Adrenal gland (tissue), 12 donors: ENCODE measurements around the gene BTBD9. TPM values are rescaled to one million over a fixed set of nuclear protein-coding genes. Genes with fewer than 3 reads are reported as not detected.

Experiments used
- DNase-seq, 7 donors: peaks; one replicate each; pipeline ENCODE4 v3.0.0-alpha.2; 2019 to 2020
- H3K27ac ChIP-seq, 5 donors: fragments of 200-600 bp; sonication (generic) in 4 of 5; 1 replicate in 3 of 5; 2 replicates in 2 of 5; pipeline versions ENCODE4 v1.5.1 to v1.8.0; 2016 to 2020; ENCODE audit warnings: mild to moderate bottlenecking in 1 of 5
- H3K27me3 ChIP-seq: fragments of 200-600 bp; 2 replicates; pipeline ENCODE4 v1.8.0; 2021
- H3K36me3 ChIP-seq, 2 donors: fragments of 200-600 bp; replicated peaks in 1 of 2; 1 replicate in 1 of 2; 2 replicates in 1 of 2; pipeline versions ENCODE4 v1.5.1 to v1.8.0; 2018 to 2022
- H3K4me1 ChIP-seq, 2 donors: fragments of 200-600 bp; replicated peaks in 1 of 2; 1 replicate in 1 of 2; 2 replicates in 1 of 2; pipeline versions ENCODE4 v1.5.1 to v1.8.0; 2018 to 2021
- H3K4me3 ChIP-seq, 4 donors: fragments of 200-600 bp; sonication (generic) in 3 of 4; one replicate each; pipeline ENCODE4 v1.5.1; 2016 to 2018
- H3K9me3 ChIP-seq, 3 donors: fragments of 200-600 bp; sonication (generic) in 1 of 3; replicated peaks in 1 of 3; 1 replicate in 2 of 3; 2 replicates in 1 of 3; pipeline versions ENCODE4 v1.5.1 to v1.8.0; 2016 to 2021
- POLR2A ChIP-seq, 2 donors: fragments of 450-650 bp; IDR thresholded peaks; one replicate each; pipeline ENCODE4 v1.6.1; 2017; ENCODE audit warnings: antibody characterized with exemption in 2 of 2, mild to moderate bottlenecking in 2 of 2, moderate library complexity in 1 of 2
- WGBS, 4 donors: extraction: QIAGEN DNeasy Blood & Tissue Kit in 2 of 4; methylation state at CpG; one replicate each; pipeline versions ENCODE4 v1.1.5 to v1.1.7; 2013 to 2017; 5-methylcytosine and 5-hydroxymethylcytosine counted together
- intact Hi-C, 2 donors: fragments of 100-400 bp; cut with DNase I; formaldehyde crosslinking; loops; one replicate each; pipeline versions ENCODE4 v1.14.1 to v1.15.0; 2022 to 2023
- polyA plus RNA-seq, 3 donors: library from polyadenylated mRNA; stranded (reverse); fragments of 200-250 nt in 2 of 3; fragments of 350-450 nt in 1 of 3; fragmentation: Illumina TruSeq in 1 of 3; extraction: RNeasy Lipid Tissue Mini Kit (QIAGEN cat#74804) in 1 of 3; gene quantifications; one replicate each; pipeline ENCODE4 v1.2.3, GENCODE V29; 2013 to 2014
- total RNA-seq, 9 donors: library from RNA; depleted of rRNA in 4 of 9; stranded (reverse); fragments of >200 nt in 4 of 9; fragments of 120-200 nt in 1 of 9; fragmentation: NEBNext Ultra II Directional in 1 of 9; extraction: Animal tissue kit (Norgen Biotek cat#: 25700) in 1 of 9; gene quantifications; one replicate each; pipeline versions ENCODE4 v1.1.0 to v1.2.4, GENCODE V29; 2013 to 2023
- TF ChIP-seq, protein P1 (sequence below), 6 experiments: fragments of 450-650 bp in 4 of 6; fragments of 200-600 bp in 2 of 6; sonication (generic) in 1 of 6; IDR thresholded peaks; 1 replicate in 5 of 6; 2 replicates in 1 of 6; pipeline versions ENCODE4 v1.5.1 to v1.8.0; 2016 to 2021; ENCODE audit warnings: antibody characterized with exemption in 6 of 6, mild to moderate bottlenecking in 2 of 6, moderate library complexity in 1 of 6
- donor health status: healthy with polysubstance abuse.
- donor health status: Bipolar disorder and iron deficiency.
- donor health status: DM: yes; HTN: yes; CAD: no.
- donor health status: DM: no; HTN: no; CAD: no.
- donor health status: DM: no; HTN: no; CAD: no.
- donor health status: DM: yes; HTN: yes; CAD: no.

The BTBD9 gene
- total and polyA plus RNA-seq, 12 donors = 2.4 to 29.6 (median 18.1) TPM

DNA sequence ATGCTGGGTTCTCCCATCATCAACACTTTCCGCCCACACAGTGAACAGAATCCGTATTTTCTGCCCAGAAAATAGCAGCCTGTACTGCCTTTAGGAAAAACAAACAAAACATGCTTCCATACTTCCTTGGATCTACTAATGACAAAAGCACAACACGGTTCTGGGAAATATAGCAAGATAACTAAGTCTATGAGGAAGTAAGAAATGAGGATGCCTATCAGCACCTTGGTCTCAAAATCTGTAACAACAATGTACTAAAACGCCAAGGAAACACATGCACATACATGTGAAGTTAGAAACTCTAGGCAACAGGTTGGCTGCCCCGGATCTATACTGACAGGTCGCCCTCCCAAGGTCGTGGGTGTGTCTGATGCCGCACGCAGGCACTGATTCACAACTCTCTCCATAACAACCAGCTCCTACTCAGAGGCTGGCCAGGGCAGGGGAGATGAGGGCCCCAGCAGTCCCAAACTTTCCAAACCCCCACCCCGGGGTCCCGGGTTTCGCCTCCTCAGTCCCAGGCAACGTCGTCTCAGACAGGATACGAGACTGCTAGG lies 710 bp downstream of the BTBD9 start:
- TF ChIP-seq, protein P1, sequence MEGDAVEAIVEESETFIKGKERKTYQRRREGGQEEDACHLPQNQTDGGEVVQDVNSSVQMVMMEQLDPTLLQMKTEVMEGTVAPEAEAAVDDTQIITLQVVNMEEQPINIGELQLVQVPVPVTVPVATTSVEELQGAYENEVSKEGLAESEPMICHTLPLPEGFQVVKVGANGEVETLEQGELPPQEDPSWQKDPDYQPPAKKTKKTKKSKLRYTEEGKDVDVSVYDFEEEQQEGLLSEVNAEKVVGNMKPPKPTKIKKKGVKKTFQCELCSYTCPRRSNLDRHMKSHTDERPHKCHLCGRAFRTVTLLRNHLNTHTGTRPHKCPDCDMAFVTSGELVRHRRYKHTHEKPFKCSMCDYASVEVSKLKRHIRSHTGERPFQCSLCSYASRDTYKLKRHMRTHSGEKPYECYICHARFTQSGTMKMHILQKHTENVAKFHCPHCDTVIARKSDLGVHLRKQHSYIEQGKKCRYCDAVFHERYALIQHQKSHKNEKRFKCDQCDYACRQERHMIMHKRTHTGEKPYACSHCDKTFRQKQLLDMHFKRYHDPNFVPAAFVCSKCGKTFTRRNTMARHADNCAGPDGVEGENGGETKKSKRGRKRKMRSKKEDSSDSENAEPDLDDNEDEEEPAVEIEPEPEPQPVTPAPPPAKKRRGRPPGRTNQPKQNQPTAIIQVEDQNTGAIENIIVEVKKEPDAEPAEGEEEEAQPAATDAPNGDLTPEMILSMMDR (IDR thresholded peaks at IDR 0.05) = no peak
- no peak for TF ChIP-seq POLR2A (IDR thresholded peaks at IDR 0.05)
- H3K27me3 ChIP-seq = no peaks in the 10 kb centered on the region
- no peaks in the 10 kb centered on the region for H3K36me3 ChIP-seq
- DNase-seq = peak; percentile 75 to 91 (median 86)
- H3K9me3 ChIP-seq = no peaks in the 10 kb centered on the region
- peaks cover 7 to 30% of the 10 kb centered on the region in 2 donors for H3K4me1 ChIP-seq
- H3K27ac ChIP-seq = peak overlapping the region; percentile 73 to 96 (median 92)
- intact Hi-C loops = no loop called here
- peak overlapping the region; percentile 68 to 79 (median 70) for H3K4me3 ChIP-seq
- 3 to 7% (median 5%) methylated on average over 7 to 15 of the region's 15 CpGs for WGBS, 4 donors

DNA sequence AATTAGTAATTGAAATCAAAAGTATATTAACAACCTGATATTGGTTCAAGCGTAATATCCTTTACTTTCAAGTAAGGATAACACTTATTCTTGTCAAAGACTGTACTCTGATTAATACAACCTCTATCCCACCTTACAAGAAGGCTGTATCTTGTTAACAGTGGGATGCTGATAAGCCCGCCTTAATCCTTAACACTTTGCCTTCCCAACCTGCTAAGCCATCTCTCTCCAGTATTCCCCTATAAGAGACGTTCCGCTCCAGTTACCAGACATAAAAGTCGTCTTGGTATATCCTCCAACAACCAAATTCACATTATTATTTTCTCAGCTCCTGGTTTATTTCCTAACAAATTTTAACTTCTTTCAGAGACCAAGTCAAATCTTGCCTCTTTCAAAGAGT lies 2.0 kb downstream of the BTBD9 start:
- no peak overlapping the region for H3K27ac ChIP-seq
- DNase-seq = no peak
- WGBS, 4 donors = 92 to 96% (median 95%) methylated on average over 5 of the region's 5 CpGs
- no peak overlapping the region for H3K4me3 ChIP-seq
- no peaks in the 10 kb centered on the region for H3K27me3 ChIP-seq
- TF ChIP-seq, protein P1 (IDR thresholded peaks at IDR 0.05) = no peak
- TF ChIP-seq POLR2A (IDR thresholded peaks at IDR 0.05) = no peak
- no peaks in the 10 kb centered on the region for H3K36me3 ChIP-seq
- H3K4me1 ChIP-seq = peaks cover 7 to 32% of the 10 kb centered on the region in 2 donors
- intact Hi-C loops = no loop called here
- no peaks in the 10 kb centered on the region for H3K9me3 ChIP-seq

DNA sequence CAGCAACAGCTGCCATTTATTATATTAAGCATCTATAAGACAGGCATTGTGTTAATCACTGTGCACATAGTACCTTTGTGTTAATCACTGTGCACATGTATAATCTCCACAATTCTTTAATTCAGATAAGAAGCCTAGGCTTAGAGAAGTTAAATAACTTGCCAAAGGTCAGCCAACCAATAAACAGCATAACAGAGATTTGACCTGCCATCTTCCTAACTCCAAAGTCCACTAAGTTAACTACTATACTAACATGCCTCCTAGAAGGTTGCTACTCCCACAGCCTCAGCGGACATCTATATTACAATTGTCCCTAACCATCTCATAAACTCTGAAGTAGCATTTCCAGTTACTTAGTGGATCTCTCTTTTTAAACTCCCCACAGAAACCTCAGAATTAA lies 3.7 kb downstream of the BTBD9 start:
- Histone ChIP-seq H3K27me3 (no peaks in the 10 kb centered on the region), H3K4me3 (no peak overlapping the region), H3K36me3 (no peaks in the 10 kb centered on the region), H3K4me1 (peaks cover 7 to 28% of the 10 kb centered on the region in 2 donors), H3K9me3 (no peaks in the 10 kb centered on the region), H3K27ac (no peak overlapping the region)
- no peak for DNase-seq
- intact Hi-C loops = no loop called here
- WGBS, 4 donors = 38 to 98% (median 95%) methylated on average over 1 of the region's 1 CpG
- TF ChIP-seq, protein P1 (IDR thresholded peaks at IDR 0.05) = no peak
- TF ChIP-seq POLR2A (IDR thresholded peaks at IDR 0.05) = no peak

DNA sequence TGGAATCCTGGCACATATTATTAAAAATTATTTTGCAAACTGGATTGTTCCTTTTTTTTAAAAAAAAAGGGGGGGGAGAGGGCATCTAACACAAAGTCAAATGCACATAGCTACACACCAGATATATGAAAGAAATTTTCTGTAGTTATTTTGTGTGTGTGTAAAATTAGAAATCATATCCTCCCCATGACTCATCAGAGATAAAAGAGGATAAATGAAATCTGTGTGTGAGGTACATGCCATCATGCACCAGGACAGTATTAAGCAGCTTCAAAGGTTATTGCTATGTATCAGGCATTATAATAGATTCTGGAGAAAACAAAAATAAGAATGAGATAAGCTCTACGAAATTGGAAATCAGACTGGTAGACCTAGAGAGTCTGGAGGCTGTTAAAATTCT lies 5.2 kb downstream of the BTBD9 start:
- no peak for DNase-seq

DNA sequence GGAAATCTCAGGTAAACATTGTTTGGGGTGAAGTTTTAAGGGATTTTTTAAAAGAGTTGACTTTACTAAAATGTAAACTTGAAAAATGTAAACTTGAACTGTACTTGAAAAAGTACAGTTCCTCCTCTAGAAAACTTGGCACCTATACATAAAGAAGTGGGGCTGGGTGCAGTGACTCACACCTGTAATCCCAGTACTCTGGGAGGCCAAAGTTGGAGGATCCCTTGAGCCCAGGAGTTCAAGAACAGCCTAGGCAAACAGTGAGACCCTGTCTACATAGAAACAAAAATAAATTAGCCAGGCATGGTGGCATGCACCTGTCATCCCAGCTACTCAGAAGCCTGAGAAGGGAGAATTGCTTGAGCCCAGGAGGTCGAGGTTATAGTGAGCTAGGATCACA lies 7.2 kb downstream of the BTBD9 start:
- no peaks in the 10 kb centered on the region for H3K36me3 ChIP-seq
- peaks cover 0 to 12% of the 10 kb centered on the region in 2 donors for H3K4me1 ChIP-seq
- WGBS, 4 donors = 71 to 85% (median 82%) methylated on average over 1 of the region's 1 CpG
- H3K27me3 ChIP-seq = no peaks in the 10 kb centered on the region
- no peak for DNase-seq
- no peak overlapping the region for H3K4me3 ChIP-seq
- H3K27ac ChIP-seq = no peak overlapping the region
- no peaks in the 10 kb centered on the region for H3K9me3 ChIP-seq
- intact Hi-C loops = no loop called here
- TF ChIP-seq, protein P1 (IDR thresholded peaks at IDR 0.05) = no peak
- TF ChIP-seq POLR2A (IDR thresholded peaks at IDR 0.05) = no peak

More for the DNA sequence above, 5.2 kb downstream of the BTBD9 start:
- H3K4me3 ChIP-seq = no peak overlapping the region
- H3K4me1 ChIP-seq = peaks cover 0 to 19% of the 10 kb centered on the region in 2 donors
- H3K27me3 ChIP-seq = no peaks in the 10 kb centered on the region
- H3K36me3 ChIP-seq = no peaks in the 10 kb centered on the region
- H3K9me3 ChIP-seq = no peaks in the 10 kb centered on the region
- H3K27ac ChIP-seq = peak overlapping the region in 1 of 5 donors; percentile 19
- 27 to 38% (median 31%) methylated on average over 1 of the region's 1 CpG for WGBS, 4 donors
- intact Hi-C loops = no loop called here
- no peak for TF ChIP-seq POLR2A (IDR thresholded peaks at IDR 0.05)
